ENCODE results near the gene TMEM131. TPM values are rescaled to one million over a fixed set of nuclear protein-coding genes. Genes with fewer than 3 reads are reported as not detected.

The TMEM131 gene
- total RNA-seq, 1 donor from 2014 or later, result 35.4 TPM

- Histone ChIP-seq H3K9me3 (no peaks in the 10 kb centered on the region), H3K4me3 (no peak overlapping the region), H3K27me3 (no peaks in the 10 kb centered on the region), H3K36me3 (no peaks in the 10 kb centered on the region), H3K27ac (no peak overlapping the region), H3K4me1 (no peaks in the 10 kb centered on the region)
- no peak for DNase-seq (ENCODE audit: extremely low spot score in 2 of 2)
- intact Hi-C loops (cut with DNase I), result no loop called here
- TF ChIP-seq POLR2AphosphoS5 (IDR thresholded peaks at IDR 0.05; ENCODE audit: insufficient read depth in 1 of 2, low read depth in 1 of 2) (no peak), CTCF (IDR thresholded peaks at IDR 0.05) (no peak), POLR2A (IDR thresholded peaks at IDR 0.05) (no peak)
Measured at GRCh38 chr2:98013407-98014042, 17.8 kb upstream of the TMEM131 start.

GRCh38 chr2:98012561-98012991 lies 16.8 kb upstream of the TMEM131 start:
- no peaks in the 10 kb centered on the region for H3K27me3 ChIP-seq
- no peak overlapping the region for H3K27ac ChIP-seq
- DNase-seq (ENCODE audit: extremely low spot score in 2 of 2), result no peak
- TF ChIP-seq CTCF (IDR thresholded peaks at IDR 0.05) (no peak), POLR2A (IDR thresholded peaks at IDR 0.05) (no peak), POLR2AphosphoS5 (IDR thresholded peaks at IDR 0.05; ENCODE audit: insufficient read depth in 1 of 2, low read depth in 1 of 2) (no peak)
- H3K36me3 ChIP-seq, result no peaks in the 10 kb centered on the region
- no peaks in the 10 kb centered on the region for H3K4me1 ChIP-seq
- no peaks in the 10 kb centered on the region for H3K9me3 ChIP-seq
- intact Hi-C loops (cut with DNase I), result no loop called here
- no peak overlapping the region for H3K4me3 ChIP-seq

- H3K4me3 ChIP-seq, result no peak overlapping the region
- H3K27ac ChIP-seq, result no peak overlapping the region
- H3K36me3 ChIP-seq, result no peaks in the 10 kb centered on the region
- no peaks in the 10 kb centered on the region for H3K4me1 ChIP-seq
- H3K9me3 ChIP-seq, result no peaks in the 10 kb centered on the region
- no peaks in the 10 kb centered on the region for H3K27me3 ChIP-seq
- DNase-seq (ENCODE audit: extremely low spot score in 2 of 2), result no peak
- TF ChIP-seq CTCF (IDR thresholded peaks at IDR 0.05) (no peak), POLR2AphosphoS5 (IDR thresholded peaks at IDR 0.05; ENCODE audit: insufficient read depth in 1 of 2, low read depth in 1 of 2) (no peak), POLR2A (IDR thresholded peaks at IDR 0.05) (no peak)
- intact Hi-C loops (cut with DNase I), result no loop called here
Measured at GRCh38 chr2:98009887-98010760, 14.4 kb upstream of the TMEM131 start.

- no peaks in the 10 kb centered on the region for H3K36me3 ChIP-seq
- no peaks in the 10 kb centered on the region for H3K4me1 ChIP-seq
- TF ChIP-seq POLR2AphosphoS5 (IDR thresholded peaks at IDR 0.05; ENCODE audit: insufficient read depth in 1 of 2, low read depth in 1 of 2) (no peak), CTCF (IDR thresholded peaks at IDR 0.05) (no peak), POLR2A (IDR thresholded peaks at IDR 0.05) (no peak)
- no peak overlapping the region for H3K27ac ChIP-seq
- no peaks in the 10 kb centered on the region for H3K9me3 ChIP-seq
- no peak overlapping the region for H3K4me3 ChIP-seq
- H3K27me3 ChIP-seq, result no peaks in the 10 kb centered on the region
- no peak for DNase-seq (ENCODE audit: extremely low spot score in 2 of 2)
- intact Hi-C loops (cut with DNase I), result no loop called here
Measured at GRCh38 chr2:98008415-98008814, 12.7 kb upstream of the TMEM131 start.

- TF ChIP-seq POLR2AphosphoS5 (IDR thresholded peaks at IDR 0.05; ENCODE audit: insufficient read depth in 1 of 2, low read depth in 1 of 2), result no peak
- no peak for TF ChIP-seq CTCF (IDR thresholded peaks at IDR 0.05)
- no peak for TF ChIP-seq POLR2A (IDR thresholded peaks at IDR 0.05)
Measured at GRCh38 chr2:98006378-98006777, 10.6 kb upstream of the TMEM131 start.

More at GRCh38 chr2:98006378-98006777, 10.6 kb upstream of the TMEM131 start:
- no peak for DNase-seq (ENCODE audit: extremely low spot score in 2 of 2)
- no peak overlapping the region for H3K4me3 ChIP-seq
- no peaks in the 10 kb centered on the region for H3K9me3 ChIP-seq
- intact Hi-C loops (cut with DNase I), result no loop called here
- H3K27ac ChIP-seq, result no peak overlapping the region
- H3K27me3 ChIP-seq, result no peaks in the 10 kb centered on the region
- H3K36me3 ChIP-seq, result no peaks in the 10 kb centered on the region
- no peaks in the 10 kb centered on the region for H3K4me1 ChIP-seq

Data from vagina (tissue), 2 donors.